ENCODE data around the gene HCN1.

DNA sequence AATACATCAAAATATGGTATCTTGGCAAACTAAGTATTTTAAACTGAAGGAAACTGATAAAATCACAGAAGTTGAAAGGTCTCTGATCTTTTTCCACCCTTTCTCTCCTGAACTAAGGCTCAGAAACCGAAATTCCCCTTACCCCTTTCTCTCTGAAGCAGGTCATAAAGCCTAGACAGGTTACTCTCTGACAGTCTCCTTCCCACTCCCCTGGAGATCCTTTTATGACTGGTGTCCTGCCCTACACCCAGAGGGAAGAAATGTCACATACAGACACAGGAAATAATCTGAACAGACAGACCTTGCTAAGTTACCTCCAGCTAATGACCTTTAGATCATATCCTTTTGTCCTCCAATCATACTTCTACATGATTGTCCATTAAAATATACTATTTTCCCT lies 127.4 kb downstream of the HCN1 start:
- TF ChIP-seq POLR2A (IDR thresholded peaks at IDR 0.05) (no peak), POLR2AphosphoS5 (IDR thresholded peaks at IDR 0.05) (no peak)
- TF ChIP-seq, protein P1, sequence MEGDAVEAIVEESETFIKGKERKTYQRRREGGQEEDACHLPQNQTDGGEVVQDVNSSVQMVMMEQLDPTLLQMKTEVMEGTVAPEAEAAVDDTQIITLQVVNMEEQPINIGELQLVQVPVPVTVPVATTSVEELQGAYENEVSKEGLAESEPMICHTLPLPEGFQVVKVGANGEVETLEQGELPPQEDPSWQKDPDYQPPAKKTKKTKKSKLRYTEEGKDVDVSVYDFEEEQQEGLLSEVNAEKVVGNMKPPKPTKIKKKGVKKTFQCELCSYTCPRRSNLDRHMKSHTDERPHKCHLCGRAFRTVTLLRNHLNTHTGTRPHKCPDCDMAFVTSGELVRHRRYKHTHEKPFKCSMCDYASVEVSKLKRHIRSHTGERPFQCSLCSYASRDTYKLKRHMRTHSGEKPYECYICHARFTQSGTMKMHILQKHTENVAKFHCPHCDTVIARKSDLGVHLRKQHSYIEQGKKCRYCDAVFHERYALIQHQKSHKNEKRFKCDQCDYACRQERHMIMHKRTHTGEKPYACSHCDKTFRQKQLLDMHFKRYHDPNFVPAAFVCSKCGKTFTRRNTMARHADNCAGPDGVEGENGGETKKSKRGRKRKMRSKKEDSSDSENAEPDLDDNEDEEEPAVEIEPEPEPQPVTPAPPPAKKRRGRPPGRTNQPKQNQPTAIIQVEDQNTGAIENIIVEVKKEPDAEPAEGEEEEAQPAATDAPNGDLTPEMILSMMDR (IDR thresholded peaks at IDR 0.05), result no peak

Data from transverse colon (tissue), 4 donors.